Activated CD8-positive, alpha-beta memory T cell treated with anti-CD3 and anti-CD28 coated beads, Interleukin-2, amount 50 U/mL, for 24 hours (primary cell): ENCODE data around the gene RNF212.
"Not testable (repeated sequence)": the region's sequence is repeated elsewhere in the genome, so short reads cannot be mapped to it uniquely, and the experiment has no call there.

ENCODE experiments used
- DNase-seq: peaks from one replicate; pipeline ENCODE4 v3.0.0-alpha.2; 2020; ENCODE audit errors: extremely low read depth

RNF212 gene

DNA sequence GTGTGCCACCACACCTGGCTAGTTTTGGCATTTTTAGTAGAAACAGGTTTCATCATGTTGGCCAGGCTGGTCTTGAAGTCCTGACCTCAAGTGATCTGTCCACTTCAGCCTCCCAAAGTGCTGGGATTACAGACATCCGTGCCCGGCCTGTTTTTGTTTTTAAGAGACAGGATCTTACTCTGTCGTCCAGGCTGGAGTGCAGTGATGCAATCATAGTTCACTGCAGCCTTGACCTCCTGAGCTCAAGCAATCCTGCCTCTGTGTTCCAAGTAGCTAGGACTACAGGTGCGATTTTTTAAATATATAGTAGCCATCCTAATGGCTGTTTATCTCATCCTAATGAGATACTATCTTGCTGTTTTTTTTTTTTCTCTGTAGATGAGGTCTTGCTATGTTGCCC lies 47.6 kb downstream of the RNF212 start:
- DNase-seq, result no peak

DNA sequence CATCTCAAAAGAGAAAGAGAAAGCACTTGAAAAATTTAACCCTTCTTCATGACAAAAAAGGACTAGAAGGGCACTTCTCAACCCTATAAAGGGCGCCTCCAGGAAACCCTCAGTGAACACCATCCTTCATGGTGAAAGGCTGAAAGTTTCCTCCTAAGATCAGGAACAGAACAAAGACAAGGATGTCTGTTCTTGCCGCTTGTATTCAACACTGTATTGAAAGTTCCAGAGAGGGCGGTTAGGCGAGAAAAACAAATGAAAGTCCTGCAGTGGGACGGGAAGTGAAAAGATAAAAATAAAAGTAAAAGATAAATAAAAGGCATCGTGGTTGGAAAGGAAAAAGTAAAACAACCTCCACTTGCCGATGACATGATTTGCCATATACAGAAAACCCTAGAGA lies 50.9 kb downstream of the RNF212 start:
- no peak for DNase-seq

DNA sequence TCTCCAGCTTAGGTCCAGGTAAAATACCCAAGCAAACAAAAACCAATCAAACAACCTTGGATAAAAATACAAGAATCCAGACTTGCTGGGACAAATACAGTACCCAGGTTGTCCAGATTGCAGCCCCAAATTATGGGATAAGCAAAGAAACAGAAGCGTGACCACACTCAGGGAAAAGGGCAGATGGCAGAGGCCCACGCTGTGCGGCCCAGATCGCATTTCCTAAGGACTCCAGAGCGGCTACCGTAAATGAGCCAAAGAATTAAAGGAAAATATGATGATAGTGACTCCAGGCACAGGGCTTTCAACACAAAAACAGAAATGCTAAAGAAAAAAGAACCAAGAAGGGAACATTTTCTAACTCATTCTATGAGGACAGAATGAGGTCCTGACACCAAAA lies 51.6 kb downstream of the RNF212 start:
- DNase-seq, result no peak

GRCh38 chr4:1061056-1061700 lies 52.2 kb downstream of the RNF212 start:
- DNase-seq, result no peak

- DNase-seq, result no peak
Measured at GRCh38 chr4:1060621-1061020, 52.7 kb downstream of the RNF212 start.

DNA sequence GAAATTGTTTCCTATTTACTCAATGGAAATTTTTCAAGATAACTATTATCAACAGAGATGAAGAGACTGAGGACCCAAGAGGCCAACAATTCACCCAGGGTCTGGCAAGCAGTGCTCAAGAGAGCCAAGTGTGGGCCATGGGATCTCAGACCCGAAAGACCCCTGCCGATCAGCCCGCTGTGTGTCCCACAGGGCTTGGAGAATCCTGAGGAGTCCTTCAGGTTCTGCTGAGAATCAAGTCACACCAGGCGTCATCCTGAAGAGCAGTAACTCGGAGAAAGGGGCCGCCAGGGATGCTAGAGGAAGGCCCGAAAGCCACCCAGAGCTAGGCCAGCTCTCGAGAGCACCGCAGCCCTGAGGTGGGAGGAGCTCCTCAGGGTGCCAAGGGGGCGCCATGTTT lies 53.2 kb downstream of the RNF212 start:
- no peak for DNase-seq

DNA sequence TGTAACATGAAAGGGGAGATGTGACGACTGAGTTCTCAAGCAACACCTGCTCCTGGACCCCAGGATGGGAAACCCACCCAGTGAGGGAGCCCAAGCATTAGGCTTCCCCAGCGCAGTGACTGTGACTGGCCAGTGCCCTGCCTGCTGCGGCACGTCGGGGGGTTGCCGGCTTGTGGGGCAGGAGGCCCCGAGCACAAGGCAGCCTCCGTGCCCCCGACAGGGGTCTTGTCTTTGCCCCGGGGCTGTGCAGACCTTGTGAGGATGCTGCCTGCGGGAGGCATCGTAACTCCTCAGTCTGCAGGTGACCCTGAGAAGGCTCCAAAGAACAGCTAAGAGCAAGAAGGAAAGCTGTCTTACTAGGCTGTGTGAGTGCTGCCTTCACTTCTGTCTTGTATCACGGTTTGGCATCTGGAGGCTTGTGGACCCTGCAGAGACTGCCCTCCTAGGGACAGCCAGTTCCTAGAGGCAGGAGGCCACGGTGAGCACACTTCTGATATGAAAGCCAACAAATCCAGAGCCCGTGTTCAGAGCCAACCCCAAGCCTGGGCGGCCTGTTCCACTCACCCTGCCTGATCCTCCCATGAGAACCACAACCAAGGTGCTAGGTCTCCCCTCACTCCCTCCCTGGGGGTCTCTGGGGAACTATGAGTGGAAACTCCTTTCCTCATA lies 54.2 kb downstream of the RNF212 start:
- no peak for DNase-seq

DNA sequence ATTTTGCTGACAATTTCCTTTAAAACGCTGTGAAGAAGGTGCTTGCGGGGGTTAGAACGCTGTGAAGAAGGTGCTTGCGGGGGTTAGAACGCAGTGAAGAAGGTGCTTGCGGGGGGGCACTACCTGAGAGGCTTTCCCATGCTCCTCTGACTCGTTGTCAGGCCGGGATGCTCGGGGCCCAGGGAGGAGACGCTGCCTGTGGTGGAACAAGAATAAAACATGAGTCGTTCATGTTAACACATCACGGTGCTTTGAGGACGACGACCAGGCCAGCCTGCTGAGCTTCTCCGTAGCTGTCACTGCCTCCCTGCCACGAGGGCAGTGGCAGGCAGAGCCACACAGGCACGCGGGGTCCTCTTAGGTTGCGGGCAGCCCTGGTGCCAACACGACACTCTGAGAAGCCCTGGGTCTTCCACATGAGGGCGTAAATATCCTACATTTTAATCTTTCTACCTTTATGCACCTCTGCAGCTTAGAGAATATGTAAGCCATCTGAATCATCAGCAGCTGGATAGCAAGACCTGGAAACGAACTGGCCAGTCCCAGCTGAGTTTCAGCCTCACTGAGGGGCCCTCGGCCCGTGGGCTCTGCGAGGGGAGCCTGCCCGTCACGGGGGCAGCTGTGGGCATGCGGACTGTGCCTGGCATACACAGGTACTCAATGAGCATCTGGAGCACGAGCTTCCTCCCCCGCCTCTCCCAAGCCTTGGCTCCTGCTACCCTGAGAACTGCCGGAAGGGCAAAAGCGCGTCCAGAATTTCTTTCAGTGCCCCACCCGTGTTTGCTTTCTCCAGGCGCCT lies 55.0 kb downstream of the RNF212 start:
- no peak for DNase-seq

- DNase-seq, result no peak
Measured at GRCh38 chr4:1057403-1057745, 56.0 kb downstream of the RNF212 start.

GRCh38 chr4:1056671-1057402 lies 56.5 kb downstream of the RNF212 start:
- no peak for DNase-seq

- peak; percentile 59 for DNase-seq
Measured at GRCh38 chr4:1055721-1056590, 57.4 kb downstream of the RNF212 start.

DNA sequence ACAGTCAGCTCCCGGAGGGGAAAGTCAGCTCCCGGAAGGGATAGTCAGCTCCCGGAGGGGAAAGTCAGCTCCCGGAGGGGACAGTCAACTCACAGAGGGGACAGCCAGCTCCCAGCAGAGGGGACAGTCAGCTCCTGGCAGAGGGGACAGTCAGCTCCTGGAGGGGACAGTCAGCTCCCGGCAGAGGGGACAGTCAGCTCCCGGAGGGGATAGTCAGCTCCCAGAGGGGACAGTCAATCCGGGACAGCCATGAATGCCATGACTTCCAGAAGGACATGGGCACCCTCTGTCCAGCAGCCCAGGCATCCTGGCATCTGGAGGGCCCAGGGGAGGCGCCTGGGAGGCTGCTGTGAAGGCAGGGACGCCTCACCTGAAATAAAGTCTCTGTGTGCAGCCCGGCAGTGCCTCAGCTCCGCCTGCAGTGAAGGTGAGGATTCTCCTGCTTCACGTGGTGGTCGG lies 58.1 kb downstream of the RNF212 start:
- DNase-seq, result not testable (repeated sequence)

GRCh38 chr4:1054696-1055242 lies 58.6 kb downstream of the RNF212 start:
- not testable (repeated sequence) for DNase-seq

DNA sequence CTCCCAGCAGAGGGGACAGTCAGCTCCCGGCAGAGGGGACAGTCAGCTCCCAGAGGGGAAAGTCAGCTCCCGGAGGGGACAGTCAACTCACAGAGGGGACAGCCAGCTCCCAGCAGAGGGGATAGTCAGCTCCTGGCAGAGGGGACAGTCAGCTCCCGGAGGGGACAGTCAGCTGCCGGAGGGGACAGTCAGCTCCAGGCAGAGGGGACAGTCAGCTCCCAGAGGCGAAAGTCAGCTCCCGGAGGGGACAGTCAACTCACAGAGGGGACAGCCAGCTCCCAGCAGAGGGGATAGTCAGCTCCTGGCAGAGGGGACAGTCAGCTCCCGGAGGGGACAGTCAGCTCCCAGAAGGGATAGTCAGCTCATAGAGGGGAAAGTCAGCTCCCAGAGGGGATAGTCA lies 59.5 kb downstream of the RNF212 start:
- not testable (repeated sequence) for DNase-seq

DNA sequence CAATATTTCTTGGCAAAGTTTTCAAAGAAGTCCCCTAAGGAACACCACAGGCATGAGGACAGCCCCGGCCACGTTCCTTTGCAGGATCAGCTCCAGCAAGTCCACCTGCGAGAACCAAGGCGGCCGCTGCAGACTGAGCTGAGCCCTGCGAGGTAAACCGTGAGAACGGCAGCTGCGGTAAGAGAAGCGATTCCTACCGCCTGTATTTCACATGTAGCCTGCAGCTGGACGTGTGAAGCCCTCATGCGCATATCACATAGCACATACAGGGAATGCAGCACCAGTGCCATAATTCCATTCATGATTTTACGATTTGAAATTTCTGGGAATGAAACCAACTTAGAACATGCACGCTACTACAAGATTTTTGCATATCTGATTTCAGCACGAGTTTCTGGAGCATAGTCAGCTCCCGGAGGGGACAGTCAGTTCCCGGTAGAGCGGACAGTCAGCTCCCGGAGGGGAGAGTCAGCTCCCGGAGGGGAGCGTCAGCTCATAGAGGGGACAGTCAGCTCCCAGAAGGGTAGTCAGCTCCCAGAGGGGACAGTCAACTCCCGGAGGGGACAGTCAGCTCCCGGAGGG lies 60.2 kb downstream of the RNF212 start:
- DNase-seq, result no peak

DNA sequence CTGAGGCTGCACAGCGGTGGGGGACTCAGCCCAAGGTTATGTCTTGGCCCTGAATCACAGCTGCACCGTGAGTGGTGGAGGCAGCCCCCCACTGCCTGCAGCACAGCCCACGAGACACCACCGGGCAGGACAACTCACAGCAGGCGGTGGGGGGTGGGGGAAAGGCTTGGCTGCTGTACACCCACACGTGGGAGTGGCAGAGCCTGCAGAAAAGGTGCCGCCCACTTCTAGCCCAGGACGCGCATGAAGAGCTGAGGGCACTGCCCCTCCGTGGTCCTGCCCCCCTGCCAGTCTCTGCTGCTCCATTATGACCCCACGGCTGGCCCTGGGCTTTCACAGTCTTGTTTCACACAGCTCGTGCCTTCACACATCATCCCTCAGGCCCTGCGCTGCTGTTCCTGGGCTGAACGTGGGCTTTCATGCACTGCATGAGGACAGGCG lies 61.1 kb downstream of the RNF212 start:
- no peak for DNase-seq

- DNase-seq, result no peak
Measured at GRCh38 chr4:1051472-1051871, 61.9 kb downstream of the RNF212 start.

DNA sequence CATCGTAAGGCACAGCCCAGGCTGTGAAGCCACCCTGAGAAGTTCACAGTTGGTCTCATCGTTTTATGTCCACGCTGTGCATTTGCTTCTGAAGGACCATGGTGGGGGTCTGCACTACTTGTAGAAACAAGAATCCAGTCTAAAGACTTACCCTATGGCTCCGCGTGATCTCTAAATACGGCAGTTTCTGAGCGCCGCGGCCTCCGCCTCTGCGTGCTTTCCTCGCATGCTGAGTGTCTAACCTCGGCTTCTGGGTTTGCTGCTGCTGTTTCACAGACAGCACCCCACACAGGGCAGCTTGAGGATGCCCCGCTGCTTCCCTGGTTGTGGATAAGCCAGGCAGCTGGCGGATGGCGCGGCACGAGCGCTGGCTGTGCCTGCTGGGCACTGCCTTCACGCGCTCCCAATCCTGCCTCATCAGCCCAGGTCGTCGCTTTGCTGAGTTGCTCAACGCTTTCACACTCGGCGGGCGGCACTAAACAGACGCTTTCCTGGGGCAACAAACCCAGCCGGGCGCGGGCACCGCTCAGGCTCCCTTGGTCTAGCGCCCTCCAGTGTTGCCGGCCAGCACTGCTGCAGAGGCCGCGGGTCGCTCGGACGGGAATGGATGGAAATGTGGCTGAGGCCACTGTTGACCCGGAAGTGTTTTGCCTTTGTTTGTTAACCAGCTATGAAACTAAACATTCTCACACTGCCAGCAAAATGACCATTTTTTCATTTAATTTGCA lies 62.7 kb downstream of the RNF212 start:
- no peak for DNase-seq

- no peak for DNase-seq
Measured at GRCh38 chr4:1049591-1049905, 63.8 kb downstream of the RNF212 start.
